PC-3 (cell line): ENCODE results near the gene ASCC2. TPM values are rescaled to one million over a fixed set of nuclear protein-coding genes. Genes with fewer than 3 reads are reported as not detected.

Source experiments
- ATAC-seq: fragments of 200-7000 bp; cut with Tn5 transposase; 2 replicates; pipeline ENCODE4 v1.9.1; 2020; ENCODE audit warnings: mild to moderate bottlenecking, moderate library complexity
- BruUV-seq: library from RNA; stranded (reverse); fragments of 400-500 nt; replicated peaks from 2 replicates; lab custom pipeline; 2021; lab: Mats Ljungman, UMichigan
- CTCF ChIA-PET: fragments of 300-600 bp; sonication (Branson Sonifier 250); formaldehyde crosslinking; loops from one replicate; lab custom pipeline; 2022; ENCODE audit warnings: antibody characterized with exemption; lab: Charles Lee
- POLR2A ChIA-PET: fragments of 300-600 bp; sonication (Branson Sonifier 250); formaldehyde crosslinking; loops from one replicate; lab custom pipeline; 2022; ENCODE audit warnings: antibody characterized with exemption; ENCODE audit not compliant: unreplicated experiment; lab: Charles Lee
- DNase-seq: peaks from one replicate; pipeline ENCODE4 v3.0.0-alpha.2; 2015
- H2AFZ ChIP-seq: fragments of 300-600 bp; sonication (generic); 2 replicates; pipeline ENCODE4 v1.6.0; 2016; ENCODE audit warnings: antibody characterized with exemption, low read length
- H3F3A ChIP-seq: fragments of 300-600 bp; sonication (generic); one replicate; pipeline ENCODE4 v1.6.0; 2017; ENCODE audit warnings: antibody characterized with exemption, low read length, control low read depth, mild to moderate bottlenecking; ENCODE audit not compliant: unreplicated experiment
- H3K27ac ChIP-seq: fragments of 300-600 bp; sonication (generic); 2 replicates; pipeline ENCODE4 v1.5.1; 2016; ENCODE audit warnings: mild to moderate bottlenecking, low read length
- H3K27me3 ChIP-seq: fragments of 300-600 bp; sonication (generic); 2 replicates; pipeline ENCODE4 v1.6.1; 2016; ENCODE audit warnings: low read length, mixed read lengths
- H3K36me3 ChIP-seq: fragments of 300-600 bp; sonication (generic); 2 replicates; pipeline ENCODE4 v1.6.1; 2016; ENCODE audit warnings: low read depth, mixed run types, low read length, mixed read lengths
- H3K4me1 ChIP-seq: fragments of 300-600 bp; sonication (generic); 2 replicates; pipeline ENCODE4 v1.5.1; 2016; ENCODE audit warnings: low read length; ENCODE audit not compliant: insufficient read depth
- H3K4me2 ChIP-seq: fragments of 300-600 bp; sonication (generic); 2 replicates; pipeline ENCODE4 v1.6.0; 2016; ENCODE audit warnings: low read length
- H3K4me3 ChIP-seq: fragments of 300-600 bp; sonication (generic); 2 replicates; pipeline ENCODE4 v1.5.1; 2016; ENCODE audit warnings: mild to moderate bottlenecking, low read length, mixed read lengths
- H3K79me2 ChIP-seq: fragments of 300-600 bp; sonication (generic); 2 replicates; pipeline ENCODE4 v1.6.1; 2017; ENCODE audit warnings: low read length, mixed read lengths
- H3K9ac ChIP-seq: fragments of 300-600 bp; sonication (generic); 2 replicates; pipeline ENCODE4 v1.6.0; 2016; ENCODE audit warnings: mild to moderate bottlenecking, low read length
- H3K9me2 ChIP-seq: fragments of 300-600 bp; sonication (generic); replicated peaks from 2 replicates; pipeline ENCODE4 v1.6.1; 2016; ENCODE audit warnings: mixed run types, low read length, mixed read lengths
- H3K9me3 ChIP-seq: fragments of 300-600 bp; sonication (generic); 2 replicates; pipeline ENCODE4 v1.6.1; 2016; ENCODE audit warnings: low read length, mixed read lengths
- H4K20me1 ChIP-seq: fragments of 300-600 bp; sonication (generic); 2 replicates; pipeline ENCODE4 v1.6.1; 2016; ENCODE audit warnings: low read length, mixed read lengths
- EZH2 ChIP-seq: fragments of 300-600 bp; sonication (generic); IDR thresholded peaks from one replicate; pipeline ENCODE4 v1.6.1; 2017; ENCODE audit warnings: antibody characterized with exemption, mild to moderate bottlenecking, low read length; ENCODE audit not compliant: unreplicated experiment
- EZH2phosphoT487 ChIP-seq: fragments of 300-600 bp; sonication (generic); IDR thresholded peaks from 2 replicates; pipeline ENCODE4 v1.6.1; 2018; ENCODE audit warnings: mild to moderate bottlenecking, antibody characterized with exemption, low read length, borderline replicate concordance
- intact Hi-C: fragments of 100-400 bp; cut with micrococcal nuclease; formaldehyde crosslinking; loops from 2 replicates; pipeline ENCODE4 v1.9.0; 2023
- total RNA-seq: library from RNA; depleted of rRNA; stranded (reverse); fragments of >200 nt; gene quantifications from 2 replicates; pipeline ENCODE4 v1.2.3, GENCODE V29; 2014
- TF ChIP-seq, protein P1 (sequence below): fragments of 300-600 bp; sonication (generic); conservative IDR thresholded peaks from 2 replicates; pipeline ENCODE4 v1.5.1; 2017; ENCODE audit warnings: antibody characterized with exemption, low read depth, mild to moderate bottlenecking, low read length

The ASCC2 gene
- total RNA-seq, 1 experiment from 2014 or later: 37.0 TPM

DNA sequence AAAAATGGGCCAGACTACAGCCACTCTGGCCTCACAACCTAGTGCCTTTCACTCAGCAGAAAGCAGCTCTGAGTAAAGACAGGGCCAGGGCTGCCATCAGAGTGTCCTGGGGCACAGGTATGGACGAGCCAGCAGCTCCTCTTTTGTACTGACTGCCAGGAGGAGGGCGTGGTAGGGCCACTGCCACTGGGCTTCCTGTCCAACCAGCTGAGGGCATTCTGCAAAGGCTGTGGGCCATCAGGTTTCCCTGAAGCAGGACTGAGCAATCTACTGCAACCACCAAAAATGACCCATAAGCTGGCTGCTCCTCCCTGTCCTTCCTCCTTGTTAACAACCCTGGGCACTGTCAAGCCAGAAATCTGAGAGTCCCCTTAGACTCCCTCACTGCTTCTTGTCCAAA, 33.1 kb downstream of the ASCC2 start:
- no peak for TF ChIP-seq EZH2phosphoT487
- no peaks in the 10 kb centered on the region for H4K20me1 ChIP-seq
- no peak overlapping the region for H3K4me2 ChIP-seq
- DNase-seq: no peak
- H3K27me3 ChIP-seq: no peaks in the 10 kb centered on the region
- H3K4me1 ChIP-seq: peaks cover 3% of the 10 kb centered on the region; the same call in 1 of the 2 replicates
- no peak overlapping the region for H3K4me3 ChIP-seq
- no peaks in the 10 kb centered on the region for H3K9me2 ChIP-seq
- no peaks in the 10 kb centered on the region for H3K9me3 ChIP-seq
- H3F3A ChIP-seq: no peaks in the 10 kb centered on the region
- POLR2A ChIA-PET: no interaction called here
- H3K79me2 ChIP-seq: no peaks in the 10 kb centered on the region
- no peak overlapping the region for H3K9ac ChIP-seq
- H3K27ac ChIP-seq: no peak overlapping the region
- BruUV-seq: no TSS peak
- peaks cover 7% of the 10 kb centered on the region; the same call in 1 of the 2 replicates for H3K36me3 ChIP-seq
- ATAC-seq: peak; percentile 35; the same call in 1 of the 2 replicates
- CTCF ChIA-PET: no interaction called here
- intact Hi-C loops: no loop called here
- H2AFZ ChIP-seq: no peak overlapping the region

DNA sequence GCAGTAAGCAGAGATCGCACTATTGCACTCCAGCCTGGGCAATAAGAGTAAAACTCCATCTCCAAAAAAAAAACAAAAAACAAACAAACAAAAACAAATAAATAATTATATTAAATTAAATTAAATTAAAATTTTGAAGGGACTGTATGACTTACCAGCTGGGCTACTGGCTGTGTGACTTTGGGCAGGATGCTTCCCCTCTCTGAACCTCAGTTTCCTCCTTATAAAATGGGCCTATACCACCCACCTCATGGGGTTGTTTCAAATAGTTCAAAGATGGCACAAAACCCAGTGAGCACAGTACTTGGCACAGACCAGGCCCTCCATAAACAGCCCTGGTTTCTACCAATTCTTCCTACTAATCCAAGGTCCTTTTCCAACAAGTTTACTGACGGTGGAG, 34.9 kb downstream of the ASCC2 start:
- Histone ChIP-seq H2AFZ (no peak overlapping the region), H3K27me3 (no peaks in the 10 kb centered on the region), H4K20me1 (no peaks in the 10 kb centered on the region), H3K4me3 (no peak overlapping the region), H3K9ac (no peak overlapping the region), H3K4me2 (no peak overlapping the region), H3K27ac (no peak overlapping the region), H3K9me2 (no peaks in the 10 kb centered on the region), H3K9me3 (no peaks in the 10 kb centered on the region), H3K79me2 (no peaks in the 10 kb centered on the region), H3K36me3 (peaks cover 4% of the 10 kb centered on the region; the same call in 1 of the 2 replicates), H3F3A (no peaks in the 10 kb centered on the region), H3K4me1 (peaks cover 20% of the 10 kb centered on the region)
- DNase-seq (no peak), ATAC-seq (no peak)
- ChIA-PET POLR2A (no interaction called here), CTCF (no interaction called here)
- TF ChIP-seq, protein P1, sequence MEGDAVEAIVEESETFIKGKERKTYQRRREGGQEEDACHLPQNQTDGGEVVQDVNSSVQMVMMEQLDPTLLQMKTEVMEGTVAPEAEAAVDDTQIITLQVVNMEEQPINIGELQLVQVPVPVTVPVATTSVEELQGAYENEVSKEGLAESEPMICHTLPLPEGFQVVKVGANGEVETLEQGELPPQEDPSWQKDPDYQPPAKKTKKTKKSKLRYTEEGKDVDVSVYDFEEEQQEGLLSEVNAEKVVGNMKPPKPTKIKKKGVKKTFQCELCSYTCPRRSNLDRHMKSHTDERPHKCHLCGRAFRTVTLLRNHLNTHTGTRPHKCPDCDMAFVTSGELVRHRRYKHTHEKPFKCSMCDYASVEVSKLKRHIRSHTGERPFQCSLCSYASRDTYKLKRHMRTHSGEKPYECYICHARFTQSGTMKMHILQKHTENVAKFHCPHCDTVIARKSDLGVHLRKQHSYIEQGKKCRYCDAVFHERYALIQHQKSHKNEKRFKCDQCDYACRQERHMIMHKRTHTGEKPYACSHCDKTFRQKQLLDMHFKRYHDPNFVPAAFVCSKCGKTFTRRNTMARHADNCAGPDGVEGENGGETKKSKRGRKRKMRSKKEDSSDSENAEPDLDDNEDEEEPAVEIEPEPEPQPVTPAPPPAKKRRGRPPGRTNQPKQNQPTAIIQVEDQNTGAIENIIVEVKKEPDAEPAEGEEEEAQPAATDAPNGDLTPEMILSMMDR: no peak
- TF ChIP-seq EZH2 (no peak), EZH2phosphoT487 (no peak)
- no TSS peak for BruUV-seq
- intact Hi-C loops: no loop called here

DNA sequence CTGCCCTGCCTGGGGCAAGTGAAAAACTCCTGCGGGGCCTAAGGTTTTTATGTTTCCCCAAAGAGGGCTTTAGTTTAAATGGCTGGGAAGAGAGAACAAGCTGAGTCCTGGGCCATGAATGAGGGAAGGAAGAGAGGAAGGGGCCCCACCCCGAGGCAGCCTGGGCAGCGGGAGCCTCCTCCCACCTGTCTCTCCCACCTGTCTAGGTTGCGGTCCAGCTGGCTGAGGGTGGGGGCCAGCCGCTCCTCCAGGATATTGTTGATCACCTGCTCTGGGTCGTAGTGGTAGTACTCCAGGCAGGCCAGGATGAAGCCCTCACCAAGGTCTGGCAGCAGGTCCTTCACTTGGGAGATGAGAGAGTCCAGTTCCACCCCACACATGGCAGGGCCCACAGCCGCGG, 36.3 kb downstream of the ASCC2 start:
- H3K4me2 ChIP-seq: no peak overlapping the region
- POLR2A ChIA-PET: no interaction called here
- BruUV-seq: no TSS peak

More for the DNA sequence above, 36.3 kb downstream of the ASCC2 start:
- Histone ChIP-seq H3K36me3 (peaks cover 3% of the 10 kb centered on the region; the same call in 1 of the 2 replicates), H3K27ac (no peak overlapping the region), H3K9me2 (no peaks in the 10 kb centered on the region), H3K27me3 (no peaks in the 10 kb centered on the region), H4K20me1 (no peaks in the 10 kb centered on the region), H3K9me3 (no peaks in the 10 kb centered on the region), H3K79me2 (no peaks in the 10 kb centered on the region), H3F3A (no peaks in the 10 kb centered on the region), H2AFZ (no peak overlapping the region), H3K9ac (no peak overlapping the region), H3K4me1 (peaks cover 23% of the 10 kb centered on the region), H3K4me3 (no peak overlapping the region)
- ATAC-seq (no peak), DNase-seq (no peak)
- CTCF ChIA-PET: no interaction called here
- TF ChIP-seq, protein P1: no peak
- no peak for TF ChIP-seq EZH2
- TF ChIP-seq EZH2phosphoT487: no peak
- intact Hi-C loops: no loop called here
